Measurements from ENCODE around the gene STK40.

STK40 gene

GRCh38 chr1:36385410-36386264 is at the start of gene STK40:
TSS of gene STK40 (minus strand) at chr1:36385924. CDS start at chr1:36361332, 24,592 bp downstream.
- no peak for TF ChIP-seq CTCF (IDR thresholded peaks at IDR 0.05; ENCODE audit: low read depth, low read length, missing control alignments)
- in situ Hi-C loops (cut with HindIII; ENCODE audit: low pct_ligation_motif_present, low sequenced_read_pairs), result no loop called here
- H3K27ac ChIP-seq, result peak within 1 kb of the TSS; percentile 99
- peak; percentile 98 for DNase-seq
- no peaks in the 10 kb centered on the region for H3K27me3 ChIP-seq (replicated peaks)
- H3K4me3 ChIP-seq (ENCODE audit: low read depth, low read length), result peak within 1 kb of the TSS; percentile 93
- H3K36me3 ChIP-seq (replicated peaks), result no peaks in the 10 kb centered on the region

- no peak overlapping the region for H3K27ac ChIP-seq
- TF ChIP-seq CTCF (IDR thresholded peaks at IDR 0.05; ENCODE audit: low read depth, low read length, missing control alignments), result no peak
- in situ Hi-C loops (cut with HindIII; ENCODE audit: low pct_ligation_motif_present, low sequenced_read_pairs), result no loop called here
These were observed 47.4 kb upstream of the STK40 start for GRCh38 chr1:36433102-36433501.

GRCh38 chr1:36432616-36433015 is 46.9 kb upstream of the STK40 start:
- in situ Hi-C loops (cut with HindIII; ENCODE audit: low pct_ligation_motif_present, low sequenced_read_pairs), result no loop called here
- Histone ChIP-seq H3K36me3 (replicated peaks) (no peaks in the 10 kb centered on the region), H3K4me3 (ENCODE audit: low read depth, low read length) (no peak overlapping the region), H3K27me3 (replicated peaks) (no peaks in the 10 kb centered on the region), H3K27ac (no peak overlapping the region)
- no peak for DNase-seq
- no peak for TF ChIP-seq CTCF (IDR thresholded peaks at IDR 0.05; ENCODE audit: low read depth, low read length, missing control alignments)

More at GRCh38 chr1:36433102-36433501, 47.4 kb upstream of the STK40 start:
- DNase-seq, result no peak
- no peaks in the 10 kb centered on the region for H3K27me3 ChIP-seq (replicated peaks)
- no peaks in the 10 kb centered on the region for H3K36me3 ChIP-seq (replicated peaks)
- H3K4me3 ChIP-seq (ENCODE audit: low read depth, low read length), result no peak overlapping the region

- Histone ChIP-seq H3K36me3 (replicated peaks) (no peaks in the 10 kb centered on the region), H3K27me3 (replicated peaks) (no peaks in the 10 kb centered on the region), H3K4me3 (ENCODE audit: low read depth, low read length) (no peak overlapping the region), H3K27ac (no peak overlapping the region)
- no peak for DNase-seq
- in situ Hi-C loops (cut with HindIII; ENCODE audit: low pct_ligation_motif_present, low sequenced_read_pairs), result no loop called here
- TF ChIP-seq CTCF (IDR thresholded peaks at IDR 0.05; ENCODE audit: low read depth, low read length, missing control alignments), result no peak
These were observed 40.1 kb upstream of the STK40 start for GRCh38 chr1:36425791-36426190.

- DNase-seq, result no peak
- Histone ChIP-seq H3K4me3 (ENCODE audit: low read depth, low read length) (no peak overlapping the region), H3K27ac (no peak overlapping the region), H3K27me3 (replicated peaks) (no peaks in the 10 kb centered on the region), H3K36me3 (replicated peaks) (no peaks in the 10 kb centered on the region)
- no peak for TF ChIP-seq CTCF (IDR thresholded peaks at IDR 0.05; ENCODE audit: low read depth, low read length, missing control alignments)
- in situ Hi-C loops (cut with HindIII; ENCODE audit: low pct_ligation_motif_present, low sequenced_read_pairs), result no loop called here
These were observed 35.9 kb upstream of the STK40 start for GRCh38 chr1:36421649-36422048.

Measured in brain microvascular endothelial cell (primary cell).